ENCODE data around the gene HADH. TPM values are rescaled to one million over a fixed set of nuclear protein-coding genes. Genes with fewer than 3 reads are reported as not detected.
A peak's percentile ranks its signal among the peaks of the same experiment; 100 is the strongest.

HADH gene
- 10 to 100 TPM; 14.2 to 25.0 (median 17.8) TPM for total RNA-seq
- 16.7 TPM for total RNA-seq (2013)
- total RNA-seq: 6.3 to 36.7 (median 20.1) reads per million in 29 experiments

- peak; percentile 98 to 99 (median 98) for ATAC-seq (replicated peaks in 1 of 4)
- Mint-ChIP-seq H3K4me1 (peaks cover 60 to 62% (median 61%) of the 10 kb centered on the region in 3 donors), H3K27me3 (no peaks in the 10 kb centered on the region), H3K27ac (peak within 1 kb of the TSS; percentile 85 to 93), H3K4me3 (peak within 1 kb of the TSS; percentile 95 to 97 (median 96)), H3K9me3 (no peaks in the 10 kb centered on the region), H3K36me3 (no peaks in the 10 kb centered on the region)
- CTCF ChIA-PET: interaction anchor here (0.5 to 0.6 kb wide), 3 partner anchors 83 to 569 kb away, joined by 3 to 7 read pairs (median 4); no protein-coding TSS in a partner anchor
- WGBS (ENCODE audit: insufficient coverage): under 1% methylated on average over 75 of the region's 78 CpGs
- no peaks in the 10 kb centered on the region for H3K27me3 ChIP-seq (replicated peaks in 1 of 2; ENCODE audit: control insufficient read depth in 2 of 2, extremely low read depth in 1 of 2, insufficient read depth in 2 of 2, low read length in 1 of 2)
- POLR2A ChIA-PET: interaction anchor here (0.6 kb wide), 5 partner anchors 12 to 585 kb away, joined by 3 to 6 read pairs (median 5); no protein-coding TSS in a partner anchor
- H3K36me3 ChIP-seq (ENCODE audit: control insufficient read depth in 2 of 2, extremely low read depth in 1 of 2, insufficient read depth in 1 of 2, low read length in 1 of 2): no peaks in the 10 kb centered on the region
- peak within 1 kb of the TSS; percentile 74 to 93 for H3K4me3 ChIP-seq (ENCODE audit: control insufficient read depth in 1 of 2, extremely low read depth in 1 of 2, low read length in 1 of 2)
- peak within 1 kb of the TSS; percentile 46 for H3K27ac ChIP-seq (ENCODE audit: low read length)
- H3K9me3 ChIP-seq: no peaks in the 10 kb centered on the region
- DNase-seq: peak; percentile 86 to 97 (median 92)
- H3K4me1 ChIP-seq (ENCODE audit: control insufficient read depth in 1 of 2, extremely low read depth in 1 of 2, insufficient read depth in 2 of 2, low read length in 2 of 2): peaks cover 17 to 19% of the 10 kb centered on the region in 2 experiments
Measured at GRCh38 chr4:107989537-107990386, at the start of gene HADH. Gene HADH (plus strand): TSS chr4:107989889. CDS start chr4:107989933, 44 bp downstream.

GRCh38 chr4:107945809-107946208 is 43.9 kb upstream of the HADH start:
- POLR2A ChIA-PET: no interaction called here
- H3K27me3 Mint-ChIP-seq: no peaks in the 10 kb centered on the region
- H3K4me1 Mint-ChIP-seq: no peaks in the 10 kb centered on the region
- H3K27ac Mint-ChIP-seq: no peak overlapping the region
- H3K27me3 ChIP-seq (replicated peaks in 1 of 2; ENCODE audit: control insufficient read depth in 2 of 2, extremely low read depth in 1 of 2, insufficient read depth in 2 of 2, low read length in 1 of 2): no peaks in the 10 kb centered on the region
- 100% methylated on average over 2 of the region's 3 CpGs for WGBS (ENCODE audit: insufficient coverage)
- DNase-seq (no peak), ATAC-seq (replicated peaks in 1 of 4) (no peak)
- no peaks in the 10 kb centered on the region for H3K4me1 ChIP-seq (ENCODE audit: control insufficient read depth in 1 of 2, extremely low read depth in 1 of 2, insufficient read depth in 2 of 2, low read length in 2 of 2)
- H3K9me3 ChIP-seq: no peaks in the 10 kb centered on the region
- peaks cover 51% of the 10 kb centered on the region for H3K36me3 Mint-ChIP-seq
- no peak overlapping the region for H3K27ac ChIP-seq (ENCODE audit: low read length)
- no peaks in the 10 kb centered on the region for H3K9me3 Mint-ChIP-seq
- CTCF ChIA-PET: no interaction called here
- H3K4me3 ChIP-seq (ENCODE audit: control insufficient read depth in 1 of 2, extremely low read depth in 1 of 2, low read length in 1 of 2): no peak overlapping the region
- H3K36me3 ChIP-seq (ENCODE audit: control insufficient read depth in 2 of 2, extremely low read depth in 1 of 2, insufficient read depth in 1 of 2, low read length in 1 of 2): peaks cover 6 to 7% of the 10 kb centered on the region in 2 donors
- no peak overlapping the region for H3K4me3 Mint-ChIP-seq

GRCh38 chr4:107950746-107951540 is 38.7 kb upstream of the HADH start:
- no peaks in the 10 kb centered on the region for H3K27me3 ChIP-seq (replicated peaks in 1 of 2; ENCODE audit: control insufficient read depth in 2 of 2, extremely low read depth in 1 of 2, insufficient read depth in 2 of 2, low read length in 1 of 2)
- no peaks in the 10 kb centered on the region for H3K4me1 Mint-ChIP-seq
- H3K27ac Mint-ChIP-seq: no peak overlapping the region
- H3K36me3 ChIP-seq (ENCODE audit: control insufficient read depth in 2 of 2, extremely low read depth in 1 of 2, insufficient read depth in 1 of 2, low read length in 1 of 2): peaks cover 7 to 8% of the 10 kb centered on the region in 2 donors
- ATAC-seq (replicated peaks in 1 of 4) (no peak), DNase-seq (no peak)
- H3K4me3 Mint-ChIP-seq: no peak overlapping the region
- whole genome bisulfite sequencing (ENCODE audit: insufficient coverage): no CpG with 5 or more reads among the region's 2 CpGs
- peaks cover 0 to under 1% of the 10 kb centered on the region in 2 donors for H3K27me3 Mint-ChIP-seq
- H3K27ac ChIP-seq (ENCODE audit: low read length): no peak overlapping the region
- CTCF ChIA-PET: interaction anchor here in 1 of 2 donors (0.6 kb wide), 1 partner anchor 211 kb away, joined by 3 read pairs; no protein-coding TSS in a partner anchor
- H3K36me3 Mint-ChIP-seq: peaks cover 63% of the 10 kb centered on the region
- no peak overlapping the region for H3K4me3 ChIP-seq (ENCODE audit: control insufficient read depth in 1 of 2, extremely low read depth in 1 of 2, low read length in 1 of 2)
- POLR2A ChIA-PET: no interaction called here
- H3K9me3 ChIP-seq: no peaks in the 10 kb centered on the region
- peaks cover 6 to 9% (median 7%) of the 10 kb centered on the region in 3 donors for H3K9me3 Mint-ChIP-seq
- no peaks in the 10 kb centered on the region for H3K4me1 ChIP-seq (ENCODE audit: control insufficient read depth in 1 of 2, extremely low read depth in 1 of 2, insufficient read depth in 2 of 2, low read length in 2 of 2)

GRCh38 chr4:107951551-107951950 is 38.1 kb upstream of the HADH start:
- Mint-ChIP-seq H3K27ac (no peak overlapping the region), H3K36me3 (peaks cover 61% of the 10 kb centered on the region), H3K4me1 (no peaks in the 10 kb centered on the region), H3K4me3 (no peak overlapping the region), H3K9me3 (peaks cover 10 to 15% (median 12%) of the 10 kb centered on the region in 3 donors), H3K27me3 (peaks cover 0 to 7% of the 10 kb centered on the region in 2 donors)
- ATAC-seq (replicated peaks in 1 of 4) (no peak), DNase-seq (no peak)
- Histone ChIP-seq H3K4me1 (ENCODE audit: control insufficient read depth in 1 of 2, extremely low read depth in 1 of 2, insufficient read depth in 2 of 2, low read length in 2 of 2) (no peaks in the 10 kb centered on the region), H3K27me3 (replicated peaks in 1 of 2; ENCODE audit: control insufficient read depth in 2 of 2, extremely low read depth in 1 of 2, insufficient read depth in 2 of 2, low read length in 1 of 2) (no peaks in the 10 kb centered on the region), H3K36me3 (ENCODE audit: control insufficient read depth in 2 of 2, extremely low read depth in 1 of 2, insufficient read depth in 1 of 2, low read length in 1 of 2) (peaks cover 7 to 8% of the 10 kb centered on the region in 2 donors), H3K27ac (ENCODE audit: low read length) (no peak overlapping the region), H3K9me3 (no peaks in the 10 kb centered on the region), H3K4me3 (ENCODE audit: control insufficient read depth in 1 of 2, extremely low read depth in 1 of 2, low read length in 1 of 2) (no peak overlapping the region)
- ChIA-PET POLR2A (no interaction called here), CTCF (no interaction called here)

- ChIA-PET POLR2A (no interaction called here), CTCF (no interaction called here)
- peaks cover 0 to under 1% of the 10 kb centered on the region in 2 donors for H3K36me3 ChIP-seq (ENCODE audit: control insufficient read depth in 2 of 2, extremely low read depth in 1 of 2, insufficient read depth in 1 of 2, low read length in 1 of 2)
- no peak overlapping the region for H3K27ac ChIP-seq (ENCODE audit: low read length)
- H3K27me3 Mint-ChIP-seq: peaks cover 5 to 10% of the 10 kb centered on the region in 2 donors
- no peak overlapping the region for H3K4me3 ChIP-seq (ENCODE audit: control insufficient read depth in 1 of 2, extremely low read depth in 1 of 2, low read length in 1 of 2)
- H3K36me3 Mint-ChIP-seq: peaks cover 30% of the 10 kb centered on the region
- H3K4me3 Mint-ChIP-seq: no peak overlapping the region
- no peak overlapping the region for H3K27ac Mint-ChIP-seq
- no CpG with 5 or more reads among the region's 1 CpG for WGBS (ENCODE audit: insufficient coverage)
- DNase-seq: no peak
- H3K27me3 ChIP-seq (replicated peaks in 1 of 2; ENCODE audit: control insufficient read depth in 2 of 2, extremely low read depth in 1 of 2, insufficient read depth in 2 of 2, low read length in 1 of 2): peaks cover 0 to 5% of the 10 kb centered on the region in 2 experiments
- no peaks in the 10 kb centered on the region for H3K9me3 ChIP-seq
- no peak for ATAC-seq (replicated peaks in 1 of 4)
- no peaks in the 10 kb centered on the region for H3K4me1 Mint-ChIP-seq
- peaks cover 15 to 19% (median 16%) of the 10 kb centered on the region in 3 donors for H3K9me3 Mint-ChIP-seq
- H3K4me1 ChIP-seq (ENCODE audit: control insufficient read depth in 1 of 2, extremely low read depth in 1 of 2, insufficient read depth in 2 of 2, low read length in 2 of 2): no peaks in the 10 kb centered on the region
Measured at GRCh38 chr4:107956011-107956410, 33.7 kb upstream of the HADH start.

- POLR2A ChIA-PET: interaction anchor here in 1 of 2 donors (0.6 kb wide), 1 partner anchor 710 kb away, joined by 3 read pairs; no protein-coding TSS in a partner anchor
- CTCF ChIA-PET: no interaction called here
- 67% methylated on average over 1 of the region's 4 CpGs for WGBS (ENCODE audit: insufficient coverage)
- no peaks in the 10 kb centered on the region for H3K27me3 Mint-ChIP-seq
- H3K27ac Mint-ChIP-seq: no peak overlapping the region
- no peak overlapping the region for H3K4me3 Mint-ChIP-seq
- peaks cover under 1 to 4% (median 1%) of the 10 kb centered on the region in 3 donors for H3K9me3 Mint-ChIP-seq
- ATAC-seq (replicated peaks in 1 of 4): no peak
- no peak for DNase-seq
- no peaks in the 10 kb centered on the region for H3K9me3 ChIP-seq
- H3K27ac ChIP-seq (ENCODE audit: low read length): no peak overlapping the region
- H3K27me3 ChIP-seq (replicated peaks in 1 of 2; ENCODE audit: control insufficient read depth in 2 of 2, extremely low read depth in 1 of 2, insufficient read depth in 2 of 2, low read length in 1 of 2): no peaks in the 10 kb centered on the region
- H3K36me3 ChIP-seq (ENCODE audit: control insufficient read depth in 2 of 2, extremely low read depth in 1 of 2, insufficient read depth in 1 of 2, low read length in 1 of 2): no peaks in the 10 kb centered on the region
- H3K4me1 Mint-ChIP-seq: no peaks in the 10 kb centered on the region
- H3K36me3 Mint-ChIP-seq: no peaks in the 10 kb centered on the region
- no peaks in the 10 kb centered on the region for H3K4me1 ChIP-seq (ENCODE audit: control insufficient read depth in 1 of 2, extremely low read depth in 1 of 2, insufficient read depth in 2 of 2, low read length in 2 of 2)
- H3K4me3 ChIP-seq (ENCODE audit: control insufficient read depth in 1 of 2, extremely low read depth in 1 of 2, low read length in 1 of 2): no peak overlapping the region
Measured at GRCh38 chr4:107966903-107967302, 22.8 kb upstream of the HADH start.
